ENCODE results near the gene SULT1B1. TPM values are rescaled to one million over a fixed set of nuclear protein-coding genes. Genes with fewer than 3 reads are reported as not detected.

SULT1B1 gene
- total and polyA plus RNA-seq, 2 of the 8 experiments (the other 6 are each of a cell fraction or from before 2014, with no cell fraction given), result not detected

DNA sequence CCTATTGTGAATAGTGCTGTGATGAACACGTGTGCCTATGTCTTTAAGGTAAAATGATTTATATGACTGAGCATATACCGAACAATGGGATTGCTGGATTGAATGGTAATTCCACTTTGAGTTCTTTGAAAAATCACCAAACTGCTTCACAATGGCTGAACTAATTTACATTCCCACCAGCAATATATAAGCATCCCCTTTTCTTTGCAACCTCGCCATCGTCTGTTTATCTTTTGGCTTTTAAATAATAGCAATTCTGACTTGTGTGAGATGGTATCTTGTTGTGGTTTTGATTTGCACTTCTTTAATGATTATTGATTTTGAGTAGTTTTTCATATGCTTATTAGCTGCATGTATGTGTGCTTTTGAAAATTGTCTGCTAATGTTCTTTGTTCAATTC lies 75.6 kb downstream of the SULT1B1 start:
- H4K91ac ChIP-seq (replicated peaks; ENCODE audit: insufficient read length, low read length), result no peak overlapping the region
- TF ChIP-seq, protein P1, sequence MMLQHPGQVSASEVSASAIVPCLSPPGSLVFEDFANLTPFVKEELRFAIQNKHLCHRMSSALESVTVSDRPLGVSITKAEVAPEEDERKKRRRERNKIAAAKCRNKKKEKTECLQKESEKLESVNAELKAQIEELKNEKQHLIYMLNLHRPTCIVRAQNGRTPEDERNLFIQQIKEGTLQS (IDR thresholded peaks at IDR 0.05; ENCODE audit: insufficient read depth, low read depth, low read length), result no peak
- TF ChIP-seq SIN3A (conservative IDR thresholded peaks at IDR 0.05 in 1 of 2, IDR thresholded peaks at IDR 0.05 in 1 of 2; ENCODE audit: low read depth in 1 of 2, low read length in 2 of 2) (no peak), CTBP2 (IDR thresholded peaks at IDR 0.05; ENCODE audit: borderline replicate concordance, insufficient read depth, insufficient read length, low read length) (no peak), SP4 (IDR thresholded peaks at IDR 0.05; ENCODE audit: low read length) (no peak), FOSL1 (IDR thresholded peaks at IDR 0.05; ENCODE audit: insufficient read depth, low read depth, low read length) (no peak), BACH1 (IDR thresholded peaks at IDR 0.05; ENCODE audit: low read length) (no peak), SAP30 (IDR thresholded peaks at IDR 0.05; ENCODE audit: insufficient read depth, insufficient replicate concordance, low read length) (no peak), TBP (IDR thresholded peaks at IDR 0.05; ENCODE audit: low read depth, low read length) (no peak), GABPA (IDR thresholded peaks at IDR 0.05; ENCODE audit: borderline replicate concordance, insufficient read depth, low read length) (no peak)
- TF ChIP-seq, protein P2, sequence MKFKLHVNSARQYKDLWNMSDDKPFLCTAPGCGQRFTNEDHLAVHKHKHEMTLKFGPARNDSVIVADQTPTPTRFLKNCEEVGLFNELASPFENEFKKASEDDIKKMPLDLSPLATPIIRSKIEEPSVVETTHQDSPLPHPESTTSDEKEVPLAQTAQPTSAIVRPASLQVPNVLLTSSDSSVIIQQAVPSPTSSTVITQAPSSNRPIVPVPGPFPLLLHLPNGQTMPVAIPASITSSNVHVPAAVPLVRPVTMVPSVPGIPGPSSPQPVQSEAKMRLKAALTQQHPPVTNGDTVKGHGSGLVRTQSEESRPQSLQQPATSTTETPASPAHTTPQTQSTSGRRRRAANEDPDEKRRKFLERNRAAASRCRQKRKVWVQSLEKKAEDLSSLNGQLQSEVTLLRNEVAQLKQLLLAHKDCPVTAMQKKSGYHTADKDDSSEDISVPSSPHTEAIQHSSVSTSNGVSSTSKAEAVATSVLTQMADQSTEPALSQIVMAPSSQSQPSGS (IDR thresholded peaks at IDR 0.05; ENCODE audit: low read length), result no peak
- H3K9ac ChIP-seq (replicated peaks in 1 of 4; ENCODE audit: extremely low read depth in 1 of 4, low read depth in 3 of 4, low read length in 3 of 4), result no peak overlapping the region
- no peak overlapping the region for H2BK5ac ChIP-seq (ENCODE audit: low read depth, low read length)
- no peak overlapping the region for H3K4ac ChIP-seq (replicated peaks; ENCODE audit: insufficient read length, low read depth, low read length)
- no peak overlapping the region for H3K4me3 ChIP-seq (ENCODE audit: extremely low read depth in 1 of 4, insufficient read depth in 2 of 4, low read depth in 3 of 4, low read length in 4 of 4)
- no peak overlapping the region for H3K27ac ChIP-seq (ENCODE audit: low read depth, low read length)
- no peaks in the 10 kb centered on the region for H4K20me1 ChIP-seq (replicated peaks in 1 of 2; ENCODE audit: control insufficient read depth in 1 of 2, insufficient read depth in 2 of 2, low read length in 2 of 2)
- H2AFZ ChIP-seq (ENCODE audit: low read length), result no peak overlapping the region
- H3K4me2 ChIP-seq (ENCODE audit: insufficient read depth in 1 of 2, low read depth in 2 of 2, low read length in 2 of 2), result no peak overlapping the region
- no peak for DNase-seq (ENCODE audit: low read depth in 1 of 2, low spot score in 2 of 2)
- H3K27me3 ChIP-seq (replicated peaks in 1 of 4; ENCODE audit: control insufficient read depth in 3 of 4, extremely low read depth in 1 of 4, insufficient read depth in 3 of 4, low read length in 3 of 4), result no peaks in the 10 kb centered on the region
- no peaks in the 10 kb centered on the region for H3K9me3 ChIP-seq (ENCODE audit: insufficient read depth in 2 of 2, low read depth in 1 of 2, low read length in 1 of 2)
- H2BK15ac ChIP-seq (ENCODE audit: low read length), result no peak overlapping the region
- H4K5ac ChIP-seq (ENCODE audit: insufficient read length, low read depth, low read length), result no peak overlapping the region
- no peaks in the 10 kb centered on the region for H3K4me1 ChIP-seq (replicated peaks in 1 of 4; ENCODE audit: control insufficient read depth in 3 of 4, insufficient read depth in 4 of 4, low read length in 3 of 4)
- no peaks in the 10 kb centered on the region for H3K79me2 ChIP-seq (ENCODE audit: control insufficient read depth in 1 of 2, insufficient read depth in 2 of 2, low read length in 2 of 2)
- 68% methylated on average over 4 of the region's 4 CpGs; no CpG with 5 or more reads in 1 of the 2 experiments for WGBS, 2 experiments (ENCODE audit: extremely low coverage in 1 of 2, insufficient coverage in 1 of 2, insufficient read length in 1 of 2, insufficient replicate concordance in 2 of 2, low coverage in 1 of 2, low lambda C conversion rate in 2 of 2, missing lambda C conversion rate in 1 of 2)
- H4K8ac ChIP-seq (ENCODE audit: extremely low read depth, insufficient read depth, low read length), result no peak overlapping the region
- H3K23ac ChIP-seq (ENCODE audit: insufficient read length), result no peak overlapping the region
- no peaks in the 10 kb centered on the region for H3K23me2 ChIP-seq (ENCODE audit: low read depth, low read length)
- no peaks in the 10 kb centered on the region for H3K79me1 ChIP-seq (ENCODE audit: low read depth, low read length)
- H2BK120ac ChIP-seq (replicated peaks; ENCODE audit: low read depth, low read length), result no peak overlapping the region
- ChIA-PET POLR2A (ENCODE audit: partially characterized antibody) (no interaction called here), CTCF (ENCODE audit: partially characterized antibody) (interaction anchor here (0.5 to 2.2 kb wide), 2 partner anchors 196 to 702 kb away, joined by 3 to 11 read pairs; no protein-coding TSS in a partner anchor)
- no peak overlapping the region for H3K56ac ChIP-seq (replicated peaks; ENCODE audit: insufficient read length, low read depth, low read length)
- H2BK20ac ChIP-seq (ENCODE audit: low read length), result no peak overlapping the region
- no peaks in the 10 kb centered on the region for H3K36me3 ChIP-seq (ENCODE audit: control insufficient read depth in 2 of 4, insufficient read depth in 4 of 4, low read length in 3 of 4)
- no peak overlapping the region for H3K14ac ChIP-seq (ENCODE audit: insufficient read length)
- no peak overlapping the region for H3K18ac ChIP-seq (ENCODE audit: extremely low read depth, low read length)
- no peak overlapping the region for H2BK12ac ChIP-seq (ENCODE audit: low read depth, low read length)
- FAIRE-seq, result no peak
- H2AK5ac ChIP-seq (ENCODE audit: low read depth, low read length), result no peak overlapping the region
